CD4-positive, alpha-beta T cell treated with Interferon alpha-2 for 1 hour (primary cell): ENCODE data around the gene TEX29.

ENCODE experiments used
- DNase-seq, 2 donors: peaks; one replicate each; pipeline ENCODE4 v3.0.0-alpha.2; 2020 to 2022

The TEX29 gene

DNA sequence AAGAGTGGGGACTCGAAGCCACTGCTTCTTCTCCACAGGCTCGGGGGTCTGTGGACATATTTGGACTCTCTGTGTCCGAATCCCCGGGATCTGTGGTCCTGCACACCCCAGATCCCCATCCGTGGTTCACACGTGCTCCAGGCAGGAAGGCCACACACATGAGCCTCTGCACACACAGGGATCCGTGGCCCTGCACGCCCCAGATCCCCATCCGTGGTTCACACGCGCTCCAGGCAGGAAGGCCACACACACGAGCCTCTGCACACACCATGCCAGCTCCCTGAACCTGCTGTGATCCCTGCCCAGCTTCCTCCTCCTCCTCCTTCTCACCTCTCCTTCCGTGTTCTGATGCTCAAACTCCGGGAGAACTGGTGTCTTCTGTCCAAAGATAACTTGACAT, 3.1 kb downstream of the TEX29 start:
- no peak for DNase-seq

DNA sequence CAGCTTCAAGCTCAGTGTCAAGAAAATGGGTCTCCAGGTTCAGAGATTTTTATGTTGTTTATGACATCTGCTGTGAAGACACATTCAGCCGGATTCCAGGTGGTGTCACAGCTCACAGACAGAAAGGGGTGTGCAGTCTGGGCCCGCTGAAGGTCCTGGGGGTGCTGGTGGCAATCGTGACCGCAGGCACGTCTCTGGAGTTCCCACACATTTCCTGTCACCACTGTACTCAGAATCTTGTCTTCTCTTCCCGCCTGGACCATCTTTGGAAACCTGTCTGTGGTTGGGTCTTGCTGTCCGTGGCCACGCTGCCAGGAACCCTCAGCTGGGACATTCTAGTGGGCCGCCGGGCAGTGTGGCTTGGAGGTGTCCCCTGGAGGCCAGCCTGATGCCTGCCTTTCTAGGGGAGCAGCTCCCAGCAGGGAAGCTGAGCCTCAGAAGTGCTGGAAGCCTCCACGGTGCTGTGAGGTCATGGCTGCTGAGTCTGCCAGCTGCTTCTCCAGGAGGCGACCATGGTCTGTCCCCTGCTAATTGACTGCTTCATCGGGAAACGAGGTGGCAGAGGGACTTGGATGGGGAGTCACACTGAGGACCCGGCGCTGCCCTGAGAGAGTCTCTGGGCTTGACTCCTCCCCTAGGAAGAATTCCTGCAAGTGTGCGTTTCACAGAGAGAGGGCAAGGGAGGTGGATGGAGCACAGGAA, 3.7 kb downstream of the TEX29 start:
- DNase-seq, result no peak

DNA sequence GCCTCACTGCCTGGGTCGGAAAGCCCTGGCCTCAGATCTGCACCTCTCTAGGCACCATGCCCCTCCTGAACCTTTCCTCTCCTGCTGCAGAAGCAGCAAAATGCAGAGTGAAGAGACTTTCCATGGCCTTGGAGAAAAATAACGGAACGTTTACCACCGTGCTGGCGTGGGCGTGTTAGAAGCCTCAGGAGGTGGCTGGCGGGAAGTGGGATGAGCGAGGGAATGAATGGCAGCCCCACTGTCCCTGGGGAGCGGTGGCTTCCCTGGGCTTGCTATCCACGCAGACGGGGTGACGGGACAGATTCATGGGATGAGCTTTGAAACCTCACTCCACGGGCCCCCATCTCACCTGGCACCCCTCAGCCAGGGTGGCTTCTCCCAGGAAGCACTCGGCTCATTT, 4.3 kb downstream of the TEX29 start:
- no peak for DNase-seq

DNA sequence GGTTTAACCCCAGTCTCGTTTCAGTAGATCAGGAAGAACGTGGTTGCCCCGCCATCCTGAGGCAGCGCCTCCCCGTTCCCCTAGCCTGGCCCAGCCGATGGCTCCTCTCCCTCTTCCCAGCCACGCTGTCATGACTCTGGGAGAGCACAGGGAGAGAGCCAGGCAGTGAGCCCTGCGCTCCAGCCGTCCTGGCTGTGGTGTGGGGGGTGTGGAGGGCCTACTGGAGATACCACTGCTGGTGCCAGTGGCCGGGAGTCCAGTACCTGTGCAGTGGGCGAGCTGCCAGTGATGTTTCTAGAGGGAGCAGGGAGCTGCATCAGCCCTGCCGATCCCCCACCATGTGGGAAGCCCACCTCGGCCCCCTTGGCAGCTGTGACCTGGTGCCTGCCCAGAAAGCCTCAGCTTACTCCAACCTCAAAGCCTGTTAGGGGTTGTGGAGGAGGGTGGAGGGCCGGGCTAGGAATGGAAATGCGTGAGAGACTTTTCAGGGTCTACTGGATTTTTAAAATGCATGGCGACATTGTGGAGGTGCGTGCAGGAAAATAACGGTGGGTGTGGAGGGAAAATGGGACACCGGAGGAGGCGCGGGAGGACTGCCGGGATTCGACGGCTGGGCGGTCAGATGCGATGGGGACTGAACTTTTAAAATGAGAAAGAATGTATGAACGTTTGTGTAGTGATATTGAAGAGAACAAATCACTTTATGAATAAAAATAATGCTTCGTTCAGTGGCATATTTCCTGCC, 4.9 kb downstream of the TEX29 start:
- no peak for DNase-seq

DNA sequence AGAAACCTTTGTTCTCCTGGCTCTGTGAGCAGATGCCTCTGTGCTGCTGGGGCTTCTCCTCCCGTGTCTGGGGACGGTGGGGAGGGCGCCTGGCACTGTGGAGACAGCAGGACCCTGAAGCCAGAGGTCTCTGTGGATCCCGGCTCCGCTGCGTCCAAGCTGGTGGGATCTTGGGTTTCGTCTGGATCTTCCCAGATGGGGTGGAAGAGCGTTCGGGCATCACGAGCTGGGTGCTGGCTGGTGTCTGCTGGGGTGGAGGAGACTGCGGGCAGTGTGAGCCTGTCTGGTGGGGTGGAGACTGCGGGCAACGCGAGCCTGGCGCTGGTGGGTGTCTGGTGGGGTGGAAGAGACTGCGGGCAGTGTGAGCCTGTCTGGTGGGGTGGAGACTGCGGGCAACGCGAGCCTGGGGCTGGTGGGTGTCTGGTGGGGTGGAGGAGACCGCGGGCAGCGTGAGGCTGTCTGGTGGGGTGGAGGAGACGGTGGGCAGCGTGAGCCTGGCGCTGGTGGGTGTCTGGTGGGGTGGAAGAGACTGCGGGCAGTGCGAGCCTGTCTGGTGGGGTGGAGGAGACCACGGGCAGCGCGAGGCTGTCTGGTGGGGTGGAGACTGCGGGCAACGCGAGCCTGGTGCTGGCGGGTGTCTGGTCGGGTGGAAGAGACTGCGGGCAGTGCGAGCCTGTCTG, 5.6 kb downstream of the TEX29 start:
- DNase-seq, result no peak

DNA sequence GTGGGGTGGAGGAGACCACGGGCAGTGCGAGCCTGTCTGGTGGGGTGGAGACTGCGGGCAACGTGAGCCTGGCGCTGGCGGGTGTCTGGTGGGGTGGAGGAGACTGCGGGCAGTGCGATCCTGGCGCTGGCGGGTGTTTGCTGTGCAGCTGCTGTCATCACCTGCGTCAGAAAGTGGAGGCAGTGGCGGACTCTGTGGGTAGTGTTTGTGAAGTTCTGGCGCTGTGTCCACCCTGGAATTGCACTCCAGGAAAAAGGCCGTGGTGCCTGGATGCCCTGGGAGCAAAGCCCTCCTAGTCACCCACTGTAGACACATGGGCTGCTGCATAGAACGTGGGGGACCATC, 6.2 kb downstream of the TEX29 start:
- DNase-seq, result no peak

DNA sequence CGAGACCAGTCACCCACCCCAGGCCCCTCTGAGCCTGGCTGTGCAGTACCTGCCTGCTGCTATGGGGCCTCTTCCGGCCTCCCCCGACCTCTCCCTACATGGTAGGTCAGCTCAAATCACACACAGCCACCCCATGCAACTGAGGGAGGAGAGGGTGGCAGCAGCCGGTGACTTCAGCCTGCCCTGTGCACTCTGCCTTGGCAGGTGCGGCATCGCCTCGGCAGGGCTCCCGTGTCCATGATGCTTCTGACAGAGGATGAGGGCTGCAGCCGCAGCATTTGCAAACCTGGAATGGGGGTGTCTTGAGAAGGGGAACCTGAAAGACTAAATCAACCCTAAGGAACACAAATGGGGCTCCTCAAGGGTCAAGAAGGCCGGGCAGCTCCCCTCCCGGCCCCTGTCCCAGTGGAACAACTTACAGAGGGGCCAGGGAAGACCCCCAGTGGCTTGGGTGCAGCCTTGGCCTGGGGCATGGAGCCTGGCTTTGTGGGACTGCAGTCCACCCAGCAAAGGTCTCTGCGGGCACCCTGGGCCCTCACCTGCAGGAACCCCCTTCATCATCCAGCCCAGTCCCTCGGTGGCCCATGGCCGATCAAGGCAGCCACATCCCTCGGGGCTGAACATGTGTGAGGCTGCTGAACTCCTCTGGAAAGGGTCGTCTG, 6.7 kb downstream of the TEX29 start:
- no peak for DNase-seq

DNA sequence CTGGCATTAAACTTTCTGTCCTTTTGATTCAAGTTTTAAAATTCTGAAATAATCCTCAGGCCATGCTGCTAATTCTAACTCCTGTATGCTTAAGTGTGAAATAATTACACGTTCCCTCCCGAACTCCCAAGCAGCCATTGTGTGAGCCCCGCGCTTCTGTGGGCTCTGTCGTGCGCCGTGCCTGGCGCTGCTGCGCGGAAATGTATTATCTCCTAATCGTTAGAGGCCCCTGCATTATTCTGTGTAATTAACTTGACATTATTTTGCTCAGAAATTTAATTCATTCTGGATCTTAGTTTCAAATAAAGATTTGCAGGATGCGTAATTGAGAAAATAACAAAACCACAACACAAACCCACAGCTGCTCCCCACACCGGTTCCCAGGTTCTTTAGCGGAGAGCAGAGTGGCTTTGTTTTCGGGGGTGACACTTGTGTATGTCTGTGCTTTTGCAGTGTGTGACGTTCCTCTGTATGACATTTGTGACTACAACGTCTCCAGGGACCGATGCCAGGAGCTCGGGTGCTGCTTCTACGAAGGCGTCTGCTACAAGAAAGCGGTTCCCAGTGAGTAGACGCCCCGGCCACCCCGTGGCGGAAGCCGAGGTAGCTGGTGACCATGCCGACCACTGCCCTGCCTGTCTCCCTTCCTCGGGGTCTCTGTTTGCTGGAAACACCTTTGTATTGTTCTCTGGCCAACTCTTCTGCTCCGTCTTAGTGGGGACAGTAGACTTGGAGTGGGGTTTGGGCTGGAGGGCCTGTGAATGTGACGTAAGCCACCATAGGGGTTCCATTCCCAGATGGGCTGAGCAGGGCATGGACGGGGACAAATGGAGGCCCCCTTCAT, 7.5 kb downstream of the TEX29 start:
- no peak for DNase-seq

DNA sequence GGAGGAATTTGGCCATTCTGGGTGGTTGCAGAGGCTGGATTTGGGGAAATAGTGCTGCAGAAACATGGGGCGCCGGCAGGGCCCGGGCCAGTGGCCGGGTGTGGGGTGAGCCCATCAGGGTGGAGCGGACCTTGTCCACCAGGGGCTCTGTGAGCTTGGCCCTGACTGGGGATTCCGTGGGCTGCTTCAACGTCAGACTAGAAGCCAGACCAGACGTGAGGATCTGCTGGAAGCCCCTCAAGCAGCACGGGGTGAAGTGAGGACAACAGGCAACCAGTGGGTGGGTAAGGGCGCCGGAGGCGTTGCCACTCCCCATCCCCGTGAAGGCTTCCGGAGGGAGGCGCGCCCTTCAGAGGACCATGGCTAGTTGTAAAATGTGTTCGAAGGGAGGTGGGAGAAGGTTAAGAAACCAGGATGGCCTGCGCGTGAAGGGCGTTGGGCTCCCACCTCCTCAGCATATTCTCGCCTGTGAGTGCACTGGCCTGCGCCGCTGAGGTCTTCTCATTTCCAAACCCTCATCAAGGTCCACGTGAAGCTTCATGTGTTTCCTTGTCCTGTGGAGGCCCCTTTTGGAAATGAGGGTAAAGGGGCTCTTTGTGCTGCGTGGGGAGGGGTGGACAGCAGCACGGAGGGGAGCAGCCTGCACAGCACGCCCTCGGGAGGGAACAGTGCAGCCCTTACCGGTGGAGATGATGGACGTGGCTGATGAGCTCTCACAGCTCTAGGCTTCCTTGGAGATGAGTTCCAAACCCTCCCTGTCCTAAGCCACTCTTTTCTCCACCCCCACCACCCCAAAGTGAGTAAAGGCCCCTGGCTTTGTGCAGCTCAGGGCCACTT, 8.3 kb downstream of the TEX29 start:
- no peak for DNase-seq

DNA sequence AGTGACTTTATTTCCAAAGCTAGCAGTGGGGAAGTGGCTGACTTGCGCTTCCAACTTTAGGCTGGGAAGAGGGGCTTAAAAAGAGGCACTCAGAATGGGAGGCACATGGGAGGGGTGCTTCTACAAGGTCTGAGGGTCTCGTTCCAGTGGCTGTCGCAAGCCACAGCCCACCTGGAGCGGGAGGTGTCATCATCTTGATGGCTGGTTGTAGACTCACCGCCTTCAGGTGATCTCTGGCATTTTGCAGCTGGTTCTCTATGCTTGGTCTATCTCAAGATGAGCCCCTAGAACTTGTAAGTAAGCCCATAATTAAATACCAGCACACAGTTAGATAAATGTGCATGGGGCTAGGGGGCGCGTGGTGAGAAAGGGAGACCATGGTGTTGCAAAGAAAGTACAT, 9.2 kb downstream of the TEX29 start:
- DNase-seq, result no peak

DNA sequence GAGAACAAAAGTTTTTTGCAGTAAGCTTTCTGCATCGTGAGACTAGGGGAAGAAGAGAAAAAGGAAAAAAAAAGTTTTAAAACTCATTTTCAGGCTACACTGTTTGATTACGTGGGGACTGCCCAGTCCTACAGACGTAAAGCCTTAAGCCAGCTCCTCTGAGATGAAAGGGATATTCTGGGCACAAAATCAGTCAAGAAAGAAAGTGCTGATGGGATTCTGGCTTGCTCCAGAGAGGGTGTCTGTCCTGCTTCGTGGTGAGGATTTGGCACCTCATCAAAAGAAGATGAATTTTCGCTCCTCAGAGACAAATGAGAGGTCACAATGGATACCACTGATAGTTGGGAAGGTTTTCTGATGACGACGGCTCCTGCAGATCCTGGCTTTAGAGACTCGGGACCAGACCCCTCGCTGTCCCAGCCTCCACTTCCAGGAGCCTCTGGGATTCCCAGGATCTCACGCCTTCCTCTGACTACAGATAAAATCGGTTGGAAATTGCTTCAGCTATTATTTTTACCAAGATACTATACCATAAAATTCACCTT, 9.7 kb downstream of the TEX29 start:
- no peak for DNase-seq

DNA sequence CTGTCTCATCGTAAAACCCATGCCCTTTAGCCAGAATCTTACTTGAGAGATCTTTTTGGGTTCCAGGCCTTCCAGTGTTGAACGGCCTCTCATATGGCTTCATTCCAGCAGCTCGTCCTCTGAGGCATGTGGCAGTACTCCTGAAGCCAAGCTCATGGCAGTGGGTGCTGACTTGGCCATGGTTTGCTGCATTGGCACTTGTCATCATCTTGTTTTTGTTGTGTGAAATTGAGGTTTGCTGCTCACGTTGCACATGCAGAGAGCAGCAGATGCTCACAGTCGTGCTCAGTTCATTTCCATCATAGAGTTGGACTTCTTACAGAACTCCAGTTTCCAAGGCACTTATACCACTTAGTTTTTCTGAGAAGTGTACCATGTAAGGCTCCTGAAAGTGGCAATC, 14.9 kb downstream of the TEX29 start:
- DNase-seq, result no peak

DNA sequence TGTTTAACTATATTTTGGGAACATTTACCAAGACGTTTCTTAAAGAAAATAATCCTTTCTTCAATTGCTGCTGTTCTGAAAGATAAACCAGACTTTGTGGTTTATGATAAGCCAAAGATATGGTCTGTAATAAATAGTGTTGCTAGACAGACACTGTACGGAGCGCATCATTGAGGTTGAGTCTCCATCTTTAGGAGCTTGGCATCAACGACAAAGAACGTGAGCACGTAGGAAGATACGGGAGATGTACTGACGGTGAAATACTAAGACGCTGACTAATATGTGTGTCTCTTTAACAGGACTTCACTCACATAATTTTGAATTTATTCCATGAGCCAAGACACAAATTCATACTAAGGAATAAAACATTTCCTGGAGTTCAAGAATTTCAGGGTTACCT, 16.2 kb downstream of the TEX29 start:
- no peak for DNase-seq

DNA sequence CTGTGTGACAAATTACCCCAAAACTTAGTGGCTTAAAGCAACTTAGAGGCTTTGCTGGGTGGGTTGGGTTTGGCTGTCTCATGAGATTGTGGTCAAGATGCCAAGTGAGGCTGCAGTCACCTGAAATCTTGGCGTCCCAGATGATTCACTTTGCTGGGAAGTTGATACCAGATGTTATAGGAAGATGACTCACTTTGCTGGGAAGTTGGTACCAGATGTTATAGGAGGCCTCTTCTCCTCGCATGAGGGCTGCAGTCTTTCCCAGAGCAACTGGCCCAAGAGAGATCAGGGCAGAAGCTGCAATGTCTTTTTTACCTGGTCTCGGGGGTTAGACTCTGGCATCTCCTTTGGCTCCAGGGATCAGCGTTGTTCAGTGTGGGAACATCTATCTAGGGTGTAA, 16.8 kb downstream of the TEX29 start:
- DNase-seq, result no peak

DNA sequence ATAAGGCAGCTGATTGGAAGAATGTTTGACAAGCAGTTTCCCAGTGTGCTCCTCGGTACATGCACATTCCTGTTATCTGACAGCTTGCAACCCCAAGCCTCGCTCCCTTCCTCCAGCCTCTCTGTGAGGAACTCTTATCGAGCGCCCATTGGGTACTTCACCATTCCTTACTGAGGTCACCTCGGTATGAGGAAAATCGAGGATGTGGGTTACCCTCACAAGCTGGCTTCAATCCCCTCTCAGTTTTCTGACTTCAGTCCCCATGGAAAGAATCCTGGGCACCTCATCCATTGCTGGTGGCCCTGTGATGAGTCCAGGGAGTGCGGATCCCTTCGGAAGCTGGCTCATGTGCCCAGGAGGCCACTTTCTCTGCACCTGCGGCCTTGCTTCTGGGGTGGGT, 17.3 kb downstream of the TEX29 start:
- DNase-seq, result no peak

DNA sequence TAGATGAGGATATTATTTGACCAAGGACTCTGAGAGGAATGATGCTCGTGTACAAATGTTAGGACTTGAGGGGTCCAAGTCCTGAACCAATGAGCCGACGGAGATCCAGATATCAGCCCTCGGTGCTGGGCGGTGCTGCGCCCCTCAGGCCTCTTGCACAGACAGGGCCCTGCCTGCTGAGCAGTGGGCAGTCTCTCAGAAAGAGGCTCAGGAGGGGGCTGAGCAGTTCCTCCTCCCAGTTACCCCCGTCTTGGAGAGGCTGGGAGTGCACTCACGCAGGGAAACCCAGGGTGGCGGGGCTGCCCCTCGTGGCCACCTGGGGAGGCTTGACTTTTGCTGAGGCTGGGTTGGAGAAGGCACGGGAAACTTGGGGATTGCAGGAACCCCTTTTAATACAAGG, 18.4 kb downstream of the TEX29 start:
- DNase-seq, result no peak

DNA sequence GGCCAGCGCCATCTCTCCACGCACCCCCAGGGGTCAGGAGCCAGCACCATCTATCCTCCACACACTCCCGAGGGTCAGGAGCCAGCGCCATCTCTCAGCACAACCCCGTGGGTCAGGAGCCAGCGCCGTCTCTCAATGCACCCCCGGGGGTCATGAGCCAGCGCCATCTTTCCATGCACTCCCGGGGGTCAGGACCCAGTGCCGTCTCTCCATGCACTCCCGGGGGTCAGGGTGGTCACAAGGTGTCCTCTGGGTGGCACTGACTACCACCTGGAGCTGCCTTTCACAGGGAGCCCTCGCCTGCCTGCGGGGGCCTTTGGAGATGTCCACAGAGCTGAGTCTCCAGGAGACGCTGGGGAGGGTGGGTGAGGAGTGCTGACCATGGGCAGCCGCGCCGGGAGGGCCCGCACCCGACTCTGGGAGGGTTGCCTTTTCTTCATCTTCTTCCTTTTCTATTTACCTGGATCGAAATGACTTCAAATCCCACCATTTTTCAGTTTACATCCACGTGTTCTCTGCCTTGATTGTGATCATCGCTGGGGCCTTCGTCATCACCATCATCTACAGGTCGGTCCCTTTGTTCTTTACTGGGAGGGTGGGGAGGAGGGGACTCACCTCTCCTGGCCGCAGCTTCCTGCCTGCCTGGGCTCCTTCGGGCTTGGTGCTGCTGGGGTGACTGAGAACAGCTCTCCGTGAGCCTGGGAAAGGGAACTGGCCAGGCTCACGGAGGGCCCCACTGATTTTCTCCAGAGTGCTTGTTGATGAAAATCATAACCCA, 19.1 kb downstream of the TEX29 start:
- DNase-seq, result no peak

DNA sequence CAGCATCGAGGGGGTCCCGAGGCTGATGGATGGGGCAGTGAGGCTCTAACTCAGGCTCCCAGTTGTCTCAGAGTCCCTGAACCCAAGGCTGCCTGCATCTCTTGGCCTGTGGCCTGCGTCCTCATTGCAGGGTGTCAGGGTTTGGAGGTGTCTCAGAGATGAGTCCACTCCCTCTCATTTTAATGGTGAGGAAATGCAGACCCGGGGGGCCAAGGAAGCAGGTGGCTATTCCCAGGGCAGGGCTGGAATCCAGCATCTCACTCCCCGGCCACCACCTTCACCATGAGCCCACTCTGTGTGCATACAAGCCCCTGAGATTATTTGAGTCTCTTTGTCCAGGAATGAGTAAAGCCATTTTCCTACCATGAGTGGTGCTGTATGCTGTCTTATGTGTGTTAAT, 21.4 kb downstream of the TEX29 start:
- DNase-seq, result no peak

DNA sequence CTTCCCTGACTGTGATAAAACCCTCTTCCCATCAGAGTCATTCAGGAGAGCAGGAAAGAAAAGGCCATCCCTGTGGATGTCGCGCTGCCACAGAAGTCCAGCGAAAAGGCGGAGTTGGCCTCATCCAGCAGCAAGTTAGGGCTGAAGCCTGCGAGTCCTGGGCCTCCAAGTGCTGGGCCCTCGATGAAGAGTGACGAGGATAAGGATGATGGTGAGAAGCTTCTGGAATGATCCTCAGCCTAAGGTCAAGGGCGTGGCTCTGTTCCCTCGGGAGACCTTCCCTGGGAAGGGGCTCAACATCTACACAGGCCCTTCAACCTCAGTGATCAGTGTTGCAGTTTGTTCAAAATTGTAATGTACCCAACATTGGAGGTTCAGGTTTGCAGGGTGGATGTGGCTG, 22.3 kb downstream of the TEX29 start:
- DNase-seq, result no peak

DNA sequence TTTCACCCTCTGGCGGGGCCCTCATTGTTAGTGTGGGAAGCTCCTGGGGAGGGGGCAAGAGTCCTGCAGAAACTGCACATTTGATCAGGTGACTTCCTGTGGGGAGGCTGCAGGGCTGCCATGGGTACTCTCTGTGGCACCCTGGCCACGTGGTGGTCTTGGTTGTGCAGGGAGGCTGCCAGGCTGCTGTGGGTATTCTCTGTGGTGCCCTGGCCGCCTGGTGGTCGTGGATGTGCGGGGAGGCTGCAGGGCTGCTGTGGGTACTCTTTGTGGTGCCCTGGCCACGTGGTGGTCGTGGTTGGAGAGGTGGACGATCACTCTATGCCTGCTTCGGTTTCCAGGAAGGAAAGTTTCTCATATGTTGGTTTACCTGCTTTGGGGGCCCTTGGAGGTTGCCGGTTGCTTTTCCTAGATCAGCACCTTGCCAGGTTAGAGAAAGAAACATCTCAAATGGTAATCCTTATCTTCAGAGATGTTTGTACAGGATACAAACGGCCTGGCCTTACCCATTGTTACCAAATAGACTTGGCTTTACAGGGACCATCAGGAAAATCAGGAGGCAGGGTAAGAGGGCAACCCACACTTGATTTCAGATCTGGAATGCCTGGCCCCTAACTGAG, 22.9 kb downstream of the TEX29 start:
- no peak for DNase-seq
